HEK293 (cell line): Measurements from ENCODE around the gene VLDLR.

Experiments
- CTCF ChIP-seq: fragments of 450-650 bp; formaldehyde crosslinking; IDR thresholded peaks from 2 replicates; pipeline ENCODE4 v1.5.1; 2016; ENCODE audit warnings: missing biosample characterization, missing genetic modification characterization
- TRIM28 ChIP-seq: IDR thresholded peaks from 2 replicates; pipeline ENCODE4 v1.6.1; 2011; ENCODE audit warnings: low read length, control low read depth, borderline replicate concordance
- ZBTB44 ChIP-seq: fragments of 450-650 bp; IDR thresholded peaks from 2 replicates; pipeline ENCODE4 v1.5.1; 2018; ENCODE audit warnings: missing biosample characterization, mild to moderate bottlenecking, missing genetic modification characterization
- ZNF366 ChIP-seq: fragments of 450-650 bp; formaldehyde crosslinking; conservative IDR thresholded peaks from 2 replicates; pipeline ENCODE4 v1.5.1; 2016; ENCODE audit warnings: missing biosample characterization, missing genetic modification characterization

DNA sequence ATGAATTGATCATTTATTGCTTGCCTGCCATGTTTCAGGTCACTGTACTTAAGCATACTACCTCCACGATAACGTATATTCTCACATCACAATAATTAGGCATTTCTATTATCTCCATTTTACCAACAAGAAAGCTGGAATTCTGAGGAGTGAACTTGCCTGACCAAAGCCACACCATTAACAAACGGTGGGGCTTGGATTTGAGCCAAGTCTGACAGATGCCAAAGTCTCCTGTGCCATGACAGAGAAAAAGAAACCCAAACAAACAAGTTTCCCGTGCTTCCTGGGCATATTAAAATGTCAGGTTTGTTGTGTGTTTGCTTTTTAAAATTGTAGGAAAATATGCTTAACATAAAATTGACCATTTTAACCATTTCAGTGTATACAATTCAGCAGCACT, 54.9 kb downstream of the VLDLR start:
- TF ChIP-seq TRIM28 = no peak
- no peak for TF ChIP-seq ZNF366 (tag by site-specific recombination)
- no peak for TF ChIP-seq CTCF
- TF ChIP-seq ZBTB44 = no peak
